ENCODE data around the gene SLC19A3.
"Not testable (repeated sequence)": the region's sequence is repeated elsewhere in the genome, so short reads cannot be mapped to it uniquely, and the experiment has no call there.

The SLC19A3 gene

DNA sequence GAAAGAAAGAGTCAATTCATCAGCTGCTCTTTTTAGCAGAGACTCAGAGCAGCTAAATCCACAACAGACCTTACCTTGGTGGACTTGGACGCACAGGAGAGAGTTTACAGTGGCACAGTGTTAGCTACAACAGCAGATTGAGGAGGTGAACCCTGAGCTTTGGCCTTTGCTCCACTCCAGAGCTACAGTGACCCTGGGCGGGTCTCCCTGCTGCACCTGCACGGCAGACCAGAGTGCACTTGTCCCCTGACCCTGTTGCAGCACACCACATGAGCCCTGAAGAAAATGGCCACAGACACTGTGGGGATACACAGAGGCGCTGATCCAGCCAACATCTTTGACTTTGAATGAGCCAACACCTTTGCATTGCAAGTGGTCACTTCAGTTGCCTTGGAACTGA lies 11.0 kb downstream of the SLC19A3 start:
- in situ Hi-C loops (cut with HindIII; ENCODE audit: low sequenced_read_pairs), result no loop called here

DNA sequence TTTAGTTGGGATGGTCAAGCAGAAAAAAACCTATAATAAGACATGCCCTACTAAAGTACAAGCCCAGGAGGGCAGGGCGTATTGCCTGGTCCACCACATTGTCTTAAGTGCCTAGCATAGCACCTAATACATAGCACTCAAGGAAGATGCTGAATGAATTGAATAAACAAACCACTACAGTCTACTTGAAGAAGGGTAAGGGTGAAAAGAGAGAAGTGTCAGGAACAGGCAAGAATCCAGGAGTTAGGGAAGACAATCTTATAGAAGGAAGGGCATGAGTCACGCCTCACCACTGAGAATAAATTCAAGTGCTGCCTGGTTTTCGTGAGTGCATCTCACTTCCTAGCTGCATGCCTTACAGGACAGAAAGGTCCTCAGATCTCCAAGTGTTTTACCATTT lies 13.9 kb downstream of the SLC19A3 start:
- in situ Hi-C loops (cut with HindIII; ENCODE audit: low sequenced_read_pairs), result no loop called here

- in situ Hi-C loops (cut with HindIII; ENCODE audit: low sequenced_read_pairs), result no loop called here
These were observed 14.5 kb downstream of the SLC19A3 start for GRCh38 chr2:227703280-227703732.

DNA sequence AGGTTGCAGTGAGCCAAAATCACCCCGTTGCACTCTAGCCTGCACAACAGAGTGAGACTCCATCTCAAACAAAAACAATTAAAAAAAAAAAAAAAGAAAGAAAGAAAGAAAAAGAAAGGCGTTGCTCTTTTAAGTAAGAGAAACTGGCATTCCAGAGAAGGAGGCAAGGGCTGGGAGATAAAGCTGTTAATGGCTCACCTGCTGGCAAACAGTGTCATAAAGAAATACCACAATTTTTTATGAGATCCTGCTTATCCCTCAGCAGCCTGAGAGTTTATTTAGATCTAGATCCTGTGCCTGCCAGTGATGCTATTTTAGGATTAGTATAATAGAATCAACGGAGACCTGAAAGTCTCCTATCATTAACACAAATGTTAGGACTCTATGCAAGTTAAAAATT lies 16.3 kb downstream of the SLC19A3 start:
- in situ Hi-C loops (cut with HindIII; ENCODE audit: low sequenced_read_pairs), result no loop called here

GRCh38 chr2:227696990-227697679 lies 20.7 kb downstream of the SLC19A3 start:
- in situ Hi-C loops (cut with HindIII; ENCODE audit: low sequenced_read_pairs), result no loop called here

DNA sequence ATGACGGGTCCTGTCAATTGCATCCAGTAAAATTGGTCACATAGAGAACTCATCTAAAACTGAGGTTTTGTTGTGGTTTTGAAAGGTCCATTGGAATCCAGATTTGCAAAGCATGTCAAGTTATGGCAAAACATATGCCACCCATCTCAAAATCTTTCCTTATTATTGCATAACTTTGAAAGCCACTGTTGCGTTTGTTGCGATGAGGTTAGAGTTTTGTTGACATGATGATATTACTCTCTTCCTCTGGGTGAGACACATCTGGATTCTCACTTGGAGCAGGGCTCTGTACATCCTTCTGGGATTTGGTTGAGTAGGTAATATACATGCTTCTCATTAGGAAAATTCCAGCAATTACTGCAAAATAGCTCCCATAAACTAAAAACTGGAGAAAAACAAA lies 30.6 kb downstream of the SLC19A3 start:
- in situ Hi-C loops (cut with HindIII; ENCODE audit: low sequenced_read_pairs), result no loop called here

- in situ Hi-C loops (cut with HindIII; ENCODE audit: low sequenced_read_pairs), result no loop called here
These were observed 33.6 kb downstream of the SLC19A3 start for GRCh38 chr2:227684258-227684657.

- in situ Hi-C loops (cut with HindIII; ENCODE audit: low sequenced_read_pairs), result no loop called here
These were observed 39.9 kb downstream of the SLC19A3 start for GRCh38 chr2:227677928-227678327.

- in situ Hi-C loops (cut with HindIII; ENCODE audit: low sequenced_read_pairs), result loop anchor here (5.0 kb wide), 1 partner anchor 47 kb away; no protein-coding TSS in a partner anchor
These were observed 43.3 kb downstream of the SLC19A3 start for GRCh38 chr2:227674485-227674884.

DNA sequence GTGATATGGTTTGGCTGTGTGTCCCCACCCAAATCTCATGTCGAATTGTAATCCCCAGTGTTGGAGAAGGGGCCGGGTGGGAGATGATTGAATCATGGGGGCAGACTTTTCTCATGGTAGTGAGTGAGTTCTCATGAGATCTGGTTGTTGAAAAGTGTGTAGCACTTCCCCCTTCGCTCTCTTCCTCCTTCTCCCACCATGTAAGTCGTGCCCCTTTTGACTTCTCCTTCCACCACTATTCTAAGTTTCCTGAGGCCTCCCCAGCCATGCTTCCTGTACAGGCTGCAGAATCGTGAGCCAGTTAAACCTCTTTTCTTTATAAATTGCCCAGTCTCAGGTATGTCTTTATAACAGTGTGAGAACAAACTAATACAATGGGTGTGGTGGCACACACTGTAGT lies 44.2 kb downstream of the SLC19A3 start:
- in situ Hi-C loops (cut with HindIII; ENCODE audit: low sequenced_read_pairs), result loop anchor here (5.0 kb wide), 1 partner anchor 46 kb away; no protein-coding TSS in a partner anchor

GRCh38 chr2:227671170-227671905 lies 46.5 kb downstream of the SLC19A3 start:
- in situ Hi-C loops (cut with HindIII; ENCODE audit: low sequenced_read_pairs), result loop anchor here (5.0 kb wide), 1 partner anchor 44 kb away; no protein-coding TSS in a partner anchor

DNA sequence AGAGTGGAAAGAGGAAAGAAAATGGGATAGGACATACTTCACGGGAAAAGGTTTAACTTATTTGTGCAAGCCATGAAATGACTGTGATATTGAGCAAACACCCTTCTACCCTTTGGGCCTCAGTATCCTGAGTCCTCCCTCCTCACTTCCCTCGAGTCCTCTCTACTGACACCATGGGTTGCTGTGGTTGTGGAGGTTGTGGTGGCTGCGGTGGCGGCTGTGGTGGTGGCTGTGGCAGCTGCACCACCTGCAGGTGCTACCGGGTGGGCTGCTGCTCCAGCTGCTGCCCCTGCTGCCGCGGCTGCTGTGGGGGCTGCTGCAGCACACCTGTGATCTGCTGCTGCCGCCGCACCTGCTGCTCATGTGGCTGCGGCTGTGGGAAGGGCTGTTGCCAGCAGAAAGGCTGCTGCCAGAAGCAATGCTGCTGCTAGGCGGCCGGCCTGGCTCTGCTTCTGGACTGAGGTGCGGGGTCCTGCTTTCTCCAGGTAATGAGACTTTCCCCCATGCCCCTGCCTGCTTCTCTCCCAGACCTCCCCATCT lies 51.1 kb downstream of the SLC19A3 start, which contains the start of gene SCYGR5:
Gene SCYGR5, plus strand, starts transcription at position 174 of the 540 bp plus-strand sequence. Its CDS starts 0 bp downstream, at position 174.
- in situ Hi-C loops (cut with HindIII; ENCODE audit: low sequenced_read_pairs), result not testable (repeated sequence)

DNA sequence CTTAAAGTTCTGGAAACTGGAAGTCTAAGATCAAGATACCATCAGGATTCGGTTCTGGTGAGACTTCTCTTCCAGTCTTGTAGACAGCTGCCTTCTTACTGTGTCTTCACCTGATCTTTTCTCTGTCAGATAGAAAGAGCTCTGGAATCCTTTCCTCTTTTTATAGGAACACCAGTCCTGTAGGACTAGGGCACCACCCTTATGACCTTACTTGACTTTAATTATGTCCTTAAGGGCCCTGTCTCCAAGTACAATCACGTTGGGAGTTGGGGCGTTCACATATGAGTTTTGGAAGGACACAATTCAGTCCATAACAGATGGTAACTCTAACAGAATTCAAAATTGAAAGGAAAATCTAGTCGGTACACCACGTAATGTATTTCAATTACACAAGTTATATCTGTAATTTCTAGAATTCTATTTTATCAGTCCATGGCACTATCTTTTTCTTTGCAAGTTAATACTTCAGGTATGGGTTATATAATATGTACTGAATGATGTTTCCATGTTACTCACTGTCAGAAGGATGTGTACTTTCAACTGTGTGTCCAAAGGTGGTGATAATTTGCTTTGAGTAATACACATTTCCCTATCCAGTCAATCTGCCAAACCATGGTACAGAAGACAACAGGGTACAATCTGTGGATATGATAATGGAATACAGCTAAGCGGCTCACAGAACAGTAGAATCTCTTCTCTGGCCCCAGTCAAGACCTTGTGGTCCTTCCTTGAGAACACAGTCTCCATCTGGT lies 52.5 kb downstream of the SLC19A3 start:
- in situ Hi-C loops (cut with HindIII; ENCODE audit: low sequenced_read_pairs), result no loop called here

- in situ Hi-C loops (cut with HindIII; ENCODE audit: low sequenced_read_pairs), result no loop called here
These were observed 56.0 kb downstream of the SLC19A3 start for GRCh38 chr2:227661827-227662226.

GRCh38 chr2:227661025-227661649 lies 56.7 kb downstream of the SLC19A3 start:
- in situ Hi-C loops (cut with HindIII; ENCODE audit: low sequenced_read_pairs), result no loop called here

DNA sequence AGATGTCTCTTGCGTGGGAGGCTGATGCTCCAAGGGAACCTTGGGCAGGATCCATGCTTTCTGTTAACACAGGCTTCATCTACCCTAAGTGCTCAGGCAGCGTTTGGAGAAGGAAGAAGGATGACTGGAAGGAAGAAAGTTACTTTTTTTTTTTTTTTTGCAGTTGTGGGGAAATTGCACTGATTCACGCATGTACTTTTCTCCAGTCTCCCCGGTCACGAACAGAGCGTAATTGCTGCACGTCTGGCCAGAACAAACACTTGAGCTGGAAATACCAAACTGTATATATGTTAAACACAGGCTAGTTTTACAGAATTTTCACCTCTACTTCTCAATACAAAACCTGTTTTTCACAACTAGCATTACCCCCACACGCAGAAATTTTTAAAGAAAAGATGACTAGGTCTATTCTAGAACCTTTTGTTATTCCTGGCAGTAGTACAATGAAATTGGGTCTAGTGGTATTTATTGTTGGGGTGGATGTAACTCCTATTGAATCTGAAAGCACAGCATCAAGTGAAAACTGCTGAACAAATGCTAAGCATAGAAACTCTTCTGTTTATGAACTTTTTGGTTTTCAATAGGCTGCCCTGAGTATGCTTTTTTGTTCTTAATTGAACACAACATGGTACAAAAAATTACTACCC lies 60.5 kb downstream of the SLC19A3 start:
- in situ Hi-C loops (cut with HindIII; ENCODE audit: low sequenced_read_pairs), result no loop called here

GRCh38 chr2:227655454-227655853 lies 62.4 kb downstream of the SLC19A3 start:
- in situ Hi-C loops (cut with HindIII; ENCODE audit: low sequenced_read_pairs), result no loop called here

- in situ Hi-C loops (cut with HindIII; ENCODE audit: low sequenced_read_pairs), result no loop called here
These were observed 63.4 kb downstream of the SLC19A3 start for GRCh38 chr2:227654426-227654825.

DNA sequence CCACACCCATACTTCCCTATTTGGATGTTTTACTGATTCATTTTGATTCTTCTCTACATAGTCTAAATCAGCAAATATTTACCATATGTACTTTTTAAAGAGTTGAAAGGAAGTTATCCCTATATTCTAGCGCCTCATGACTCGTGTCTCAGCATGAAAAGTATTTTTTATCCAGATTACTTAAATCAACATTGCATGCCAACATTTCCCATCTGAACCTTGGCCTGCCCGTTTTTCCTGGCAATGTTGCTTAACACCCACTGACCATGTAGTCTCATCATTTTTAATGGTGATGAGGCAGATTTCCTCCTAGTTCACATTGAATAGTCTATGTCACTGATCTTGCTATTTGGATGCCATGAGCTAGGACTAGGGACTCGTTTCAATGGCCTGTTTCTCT lies 64.4 kb downstream of the SLC19A3 start:
- in situ Hi-C loops (cut with HindIII; ENCODE audit: low sequenced_read_pairs), result no loop called here

GRCh38 chr2:227643990-227644551 lies 73.8 kb downstream of the SLC19A3 start:
- in situ Hi-C loops (cut with HindIII; ENCODE audit: low sequenced_read_pairs), result no loop called here

Data from endothelial cell of hepatic sinusoid (primary cell).